C4-2B (cell line): ENCODE results near the gene GCG.

ENCODE experiments used
- H3K27ac ChIP-seq: fragments of 450-650 bp; 2 replicates; pipeline ENCODE4 v1.5.1; 2017
- CTCF ChIP-seq: fragments of 450-650 bp; conservative IDR thresholded peaks from 2 replicates; pipeline ENCODE4 v1.5.1; 2017; ENCODE audit warnings: mild to moderate bottlenecking
- ZFX ChIP-seq: fragments of 450-650 bp; IDR thresholded peaks from 2 replicates; pipeline ENCODE4 v1.6.1; 2017

GCG gene

GRCh38 chr2:162152147-162152546 lies at the start of gene GCG:
GCG (minus strand) TSS chr2:162152247; CDS start chr2:162149178, 3,069 bp downstream.
- TF ChIP-seq ZFX, result no peak
- no peak for TF ChIP-seq CTCF
- no peak within 1 kb of the TSS for H3K27ac ChIP-seq

GRCh38 chr2:162200636-162201035 lies 48.6 kb upstream of the GCG start:
- no peak overlapping the region for H3K27ac ChIP-seq
- TF ChIP-seq ZFX (no peak), CTCF (no peak)

GRCh38 chr2:162199913-162200312 lies 47.9 kb upstream of the GCG start:
- no peak overlapping the region for H3K27ac ChIP-seq
- TF ChIP-seq CTCF (no peak), ZFX (no peak)

GRCh38 chr2:162198239-162198638 lies 46.2 kb upstream of the GCG start:
- TF ChIP-seq ZFX (no peak), CTCF (no peak)
- H3K27ac ChIP-seq, result no peak overlapping the region

GRCh38 chr2:162197069-162197825 lies 45.2 kb upstream of the GCG start:
- TF ChIP-seq CTCF (no peak), ZFX (no peak)
- no peak overlapping the region for H3K27ac ChIP-seq

- no peak overlapping the region for H3K27ac ChIP-seq
- TF ChIP-seq CTCF, result no peak
Measured at GRCh38 chr2:162196638-162197037, 44.6 kb upstream of the GCG start.

GRCh38 chr2:162188451-162188850 lies 36.4 kb upstream of the GCG start:
- no peak for TF ChIP-seq CTCF
- TF ChIP-seq ZFX, result no peak
- no peak overlapping the region for H3K27ac ChIP-seq
